HG02759 (cell line): ENCODE measurements around the gene ANKMY1.
A peak's percentile ranks its signal among the peaks of the same experiment; 100 is the strongest.

Experiments
- ATAC-seq: cut with Tn5 transposase; IDR thresholded peaks from one replicate; pipeline ENCODE4 v1.9.1; 2021; ENCODE audit warnings: mild to moderate bottlenecking, moderate library complexity; ENCODE audit not compliant: unreplicated experiment

Gene ANKMY1

DNA sequence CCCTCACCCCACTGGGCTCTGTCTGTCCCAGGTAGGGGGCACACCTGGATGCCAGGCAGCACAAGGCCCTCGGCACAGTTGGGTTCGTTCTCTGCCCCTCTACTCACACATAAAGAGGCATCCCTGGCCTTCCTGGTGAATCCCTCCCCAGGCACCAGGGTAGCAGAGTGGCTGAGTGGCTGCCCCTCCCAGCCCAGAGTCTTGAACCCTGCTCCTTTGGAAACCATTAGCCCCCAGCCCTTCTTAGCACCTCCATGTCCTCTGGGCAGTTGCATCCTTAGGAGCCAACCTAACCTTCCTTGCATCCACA lies 120.3 kb downstream of the ANKMY1 start:
- no peak for ATAC-seq

DNA sequence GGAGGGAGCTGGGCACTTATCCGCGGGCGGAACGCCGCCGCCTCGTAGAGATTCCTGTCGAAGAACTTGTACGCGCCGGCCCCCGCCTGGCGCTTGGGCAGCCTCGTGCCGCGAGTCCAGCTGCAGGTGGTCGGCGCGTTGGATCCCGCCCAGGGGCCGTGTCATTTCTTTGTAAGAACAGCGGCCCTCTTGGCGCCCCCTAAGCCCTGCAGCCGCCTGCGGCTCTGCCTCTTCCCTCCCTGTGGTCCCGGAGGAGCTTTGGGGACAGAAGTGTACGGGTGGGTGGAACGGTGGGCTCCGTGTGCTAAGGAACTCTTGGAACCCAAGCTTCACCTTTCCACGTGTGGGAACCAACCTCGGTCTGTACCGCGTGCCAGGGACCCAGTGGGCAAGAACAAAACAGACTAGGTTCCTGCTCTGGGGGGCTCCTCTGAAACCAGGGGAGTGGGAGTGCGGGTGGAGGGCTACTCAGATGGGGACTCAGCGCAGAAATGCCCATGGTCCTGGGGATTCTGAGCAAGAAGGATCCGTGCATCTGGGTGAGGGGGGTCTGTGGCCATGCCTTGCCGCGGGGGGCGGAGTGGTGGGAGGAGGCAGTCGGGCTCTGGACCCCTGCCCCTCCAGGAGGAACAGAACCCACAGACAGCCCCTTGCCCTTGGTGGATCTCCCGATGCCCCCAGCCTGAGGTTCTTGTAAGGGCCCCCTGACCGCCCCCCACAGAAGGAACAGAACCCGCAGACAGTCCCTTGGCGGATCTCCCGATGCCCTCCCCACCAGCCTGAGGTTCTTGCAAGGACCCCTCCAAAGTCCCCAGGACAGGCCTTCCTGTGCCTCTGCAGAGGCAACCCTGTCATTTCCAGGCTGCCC lies 120.9 kb downstream of the ANKMY1 start:
- ATAC-seq: no peak

DNA sequence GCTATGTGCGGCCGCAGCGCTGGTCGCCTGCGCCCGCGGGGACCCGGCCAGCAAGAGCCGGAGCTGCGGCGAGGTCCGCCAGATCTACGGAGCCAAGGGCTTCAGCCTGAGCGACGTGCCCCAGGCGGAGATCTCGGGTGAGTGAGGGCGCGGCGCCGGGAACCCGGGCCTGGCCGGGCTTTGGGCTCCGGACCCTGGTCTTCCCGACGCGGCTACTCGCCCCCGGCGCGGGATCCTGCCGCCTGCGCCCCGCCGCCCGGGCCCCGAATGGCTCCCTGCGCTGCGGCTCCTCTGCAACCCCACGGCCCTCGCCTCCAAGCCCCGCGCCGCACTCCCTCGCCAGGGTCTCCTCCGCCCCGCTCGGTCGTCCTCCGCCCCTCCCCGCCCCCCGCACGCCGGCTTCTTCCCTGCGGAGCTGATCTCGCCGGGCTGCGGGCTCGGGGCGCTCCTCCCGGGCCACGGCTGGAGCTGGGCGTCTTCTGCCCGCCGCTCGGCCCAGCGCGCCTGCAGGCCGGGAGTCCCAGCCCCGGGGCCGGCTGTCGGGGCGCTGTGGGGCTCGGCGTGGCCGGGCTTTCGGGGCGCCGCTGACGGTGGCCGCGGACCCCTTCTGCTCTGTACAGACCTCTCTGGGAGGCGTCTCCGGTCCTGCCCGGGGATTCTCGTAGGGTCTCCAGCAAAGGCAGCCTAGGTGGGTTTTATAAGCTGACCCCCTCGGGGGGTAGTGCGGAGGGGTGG lies 121.7 kb downstream of the ANKMY1 start:
- ATAC-seq: no peak

DNA sequence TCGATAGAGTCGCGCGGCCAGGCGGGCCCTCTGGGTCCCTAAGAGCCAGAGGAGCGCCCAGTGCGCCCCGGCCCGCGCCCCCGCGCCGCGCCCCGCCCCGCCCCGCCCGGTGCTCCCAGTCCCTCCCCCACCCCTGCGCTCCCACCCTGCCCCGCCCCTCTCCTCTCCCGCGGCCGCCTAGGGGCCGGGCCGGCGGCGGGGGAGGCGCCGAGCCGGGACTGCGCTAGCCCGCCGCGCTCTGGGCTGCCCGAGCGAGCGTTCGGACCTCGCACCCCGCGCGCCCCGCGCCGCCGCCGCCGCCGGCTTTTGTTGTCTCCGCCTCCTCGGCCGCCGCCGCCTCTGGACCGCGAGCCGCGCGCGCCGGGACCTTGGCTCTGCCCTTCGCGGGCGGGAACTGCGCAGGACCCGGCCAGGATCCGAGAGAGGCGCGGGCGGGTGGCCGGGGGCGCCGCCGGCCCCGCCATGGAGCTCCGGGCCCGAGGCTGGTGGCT lies 122.3 kb downstream of the ANKMY1 start, which contains the start of gene GPC1:
Gene GPC1 (plus strand): TSS at position 207 of the 491 bp plus-strand sequence. CDS start 256 bp downstream, at position 463.
- peak; percentile 62 for ATAC-seq

DNA sequence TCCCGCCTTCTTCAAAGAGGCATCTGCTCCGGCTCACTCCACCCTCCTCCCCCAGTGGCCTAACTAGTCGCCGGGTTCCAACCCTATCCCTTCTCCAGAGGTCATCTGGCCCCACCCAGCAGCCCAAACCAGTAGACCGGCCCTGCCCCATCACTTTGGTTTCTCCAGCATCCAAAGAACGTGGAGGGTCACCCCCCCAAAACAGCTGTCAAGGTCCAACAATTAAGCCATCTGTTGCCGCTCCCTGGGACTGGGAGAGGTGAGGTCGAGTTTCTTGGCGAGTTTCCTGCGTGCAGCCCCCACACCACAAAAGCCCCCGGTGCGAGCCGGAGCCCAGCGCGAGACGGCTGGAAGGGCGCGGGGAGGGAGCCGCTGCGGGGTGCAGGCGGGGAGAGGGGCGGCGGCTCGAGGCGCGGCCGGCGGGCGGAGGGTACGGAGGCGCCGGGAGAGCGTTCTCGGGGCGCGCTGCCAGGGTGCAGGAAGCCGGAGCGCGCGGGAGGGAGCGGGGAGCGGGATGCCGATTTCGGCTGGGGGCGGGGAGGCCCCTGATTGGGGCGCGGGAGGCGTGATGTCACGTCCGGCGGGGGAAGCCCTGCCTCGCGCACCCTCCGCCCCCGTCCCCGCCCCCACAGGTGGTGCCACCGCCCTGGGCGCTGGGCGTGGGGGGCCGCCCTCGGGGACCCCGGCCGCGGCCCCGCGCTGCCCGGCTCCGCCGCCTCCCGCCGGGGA lies 122.9 kb downstream of the ANKMY1 start:
- peak; percentile 65 for ATAC-seq

DNA sequence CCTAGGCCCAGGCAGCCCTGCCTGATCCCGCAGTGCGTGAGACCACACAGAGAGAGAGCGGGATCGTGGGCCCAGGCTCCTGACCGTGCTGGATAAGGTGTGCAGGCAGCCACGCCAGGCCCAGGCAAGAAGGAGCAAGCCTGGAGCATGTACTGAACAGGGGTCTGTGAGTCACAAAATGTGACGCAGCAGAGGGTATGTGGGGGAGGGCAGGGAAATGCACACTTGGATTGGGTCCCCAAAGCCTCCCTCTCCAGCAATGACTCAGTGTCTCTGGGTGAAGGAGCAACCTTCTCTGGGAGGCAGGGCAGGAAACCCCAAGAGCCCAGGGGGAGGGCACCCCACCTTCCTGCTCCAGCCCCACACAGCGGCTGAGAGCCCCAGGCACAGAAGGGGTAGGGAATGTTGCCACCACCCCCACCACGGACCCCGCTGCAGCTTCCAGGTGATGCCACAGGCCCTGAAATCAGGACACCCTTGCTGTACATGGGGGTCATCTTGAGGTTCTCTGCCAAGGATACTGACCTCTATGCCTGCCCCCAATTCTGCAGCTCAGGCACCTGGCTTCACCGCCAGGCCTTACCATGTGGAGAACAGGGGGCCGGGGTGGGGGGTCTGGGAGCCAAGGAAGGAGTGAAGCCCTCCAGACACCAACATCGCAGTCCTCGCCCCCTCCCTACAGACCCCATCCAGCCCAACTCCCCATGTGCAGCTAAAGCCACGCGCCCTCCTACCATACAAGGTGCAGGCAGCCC lies 123.6 kb downstream of the ANKMY1 start:
- no peak for ATAC-seq

DNA sequence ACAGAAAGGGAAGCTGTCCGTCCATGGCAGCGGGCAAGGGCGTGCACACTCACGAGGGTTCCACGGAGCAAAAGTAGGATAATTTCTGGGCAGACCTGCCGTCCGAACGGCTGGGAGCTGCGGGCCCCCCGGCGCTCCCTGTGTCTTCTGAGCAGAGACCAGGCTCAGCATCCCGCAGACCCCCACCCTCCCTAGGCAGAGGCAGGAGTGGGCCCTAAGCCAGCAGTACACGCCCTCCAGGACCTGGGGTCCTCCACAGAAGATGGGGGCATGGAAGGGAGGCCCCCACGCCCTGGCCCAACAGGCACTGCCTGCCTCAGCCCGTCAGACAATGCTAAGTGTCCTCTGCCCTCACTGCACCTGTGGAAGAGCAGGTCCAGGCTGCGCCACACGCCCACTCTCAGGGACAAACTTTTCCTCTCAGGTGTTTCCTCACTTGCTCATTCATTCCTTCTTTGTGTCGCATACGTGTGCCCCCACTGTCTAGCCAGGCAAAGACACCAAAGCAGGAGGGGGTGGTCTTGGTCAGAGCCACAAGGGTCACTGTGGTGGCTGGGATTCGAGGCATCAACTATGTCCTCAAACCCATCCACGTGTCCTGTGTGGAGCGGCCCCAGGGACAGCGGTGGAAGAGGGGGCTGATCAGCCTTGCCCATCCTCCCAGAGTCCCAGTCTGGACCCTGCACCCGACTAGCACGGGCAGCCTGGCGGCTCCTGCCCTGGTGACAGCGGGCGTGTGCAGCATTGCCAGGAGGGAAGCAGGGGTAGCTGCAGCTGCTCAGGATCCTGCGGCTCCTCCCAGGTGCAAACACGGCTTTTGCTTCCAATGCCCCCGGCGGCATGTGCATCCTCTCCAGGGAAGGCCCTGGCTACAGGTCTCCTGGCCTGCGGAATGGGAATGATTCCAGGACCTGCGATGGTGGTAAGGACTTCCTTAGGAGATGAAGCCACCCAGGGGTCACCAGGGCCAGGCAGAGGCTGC lies 124.7 kb downstream of the ANKMY1 start:
- ATAC-seq: no peak

DNA sequence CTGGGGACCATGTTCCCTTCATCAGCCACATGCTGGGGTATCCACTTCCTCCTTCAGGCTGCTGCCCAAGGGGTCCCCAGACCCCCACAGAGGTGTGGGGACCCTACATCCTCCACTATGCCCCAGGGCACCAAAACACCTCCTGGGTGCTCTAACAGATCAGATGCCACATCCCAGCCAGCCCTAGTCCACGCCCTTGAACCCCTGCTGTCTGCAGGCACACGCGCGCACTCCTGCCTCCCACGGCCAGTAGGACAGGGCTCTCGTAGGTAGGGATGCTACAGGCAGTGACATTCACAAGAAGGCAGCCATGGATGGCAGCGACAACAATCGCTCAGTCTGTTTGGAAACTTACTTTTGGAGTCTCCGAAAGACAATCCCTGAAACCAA lies 125.4 kb downstream of the ANKMY1 start:
- no peak for ATAC-seq

DNA sequence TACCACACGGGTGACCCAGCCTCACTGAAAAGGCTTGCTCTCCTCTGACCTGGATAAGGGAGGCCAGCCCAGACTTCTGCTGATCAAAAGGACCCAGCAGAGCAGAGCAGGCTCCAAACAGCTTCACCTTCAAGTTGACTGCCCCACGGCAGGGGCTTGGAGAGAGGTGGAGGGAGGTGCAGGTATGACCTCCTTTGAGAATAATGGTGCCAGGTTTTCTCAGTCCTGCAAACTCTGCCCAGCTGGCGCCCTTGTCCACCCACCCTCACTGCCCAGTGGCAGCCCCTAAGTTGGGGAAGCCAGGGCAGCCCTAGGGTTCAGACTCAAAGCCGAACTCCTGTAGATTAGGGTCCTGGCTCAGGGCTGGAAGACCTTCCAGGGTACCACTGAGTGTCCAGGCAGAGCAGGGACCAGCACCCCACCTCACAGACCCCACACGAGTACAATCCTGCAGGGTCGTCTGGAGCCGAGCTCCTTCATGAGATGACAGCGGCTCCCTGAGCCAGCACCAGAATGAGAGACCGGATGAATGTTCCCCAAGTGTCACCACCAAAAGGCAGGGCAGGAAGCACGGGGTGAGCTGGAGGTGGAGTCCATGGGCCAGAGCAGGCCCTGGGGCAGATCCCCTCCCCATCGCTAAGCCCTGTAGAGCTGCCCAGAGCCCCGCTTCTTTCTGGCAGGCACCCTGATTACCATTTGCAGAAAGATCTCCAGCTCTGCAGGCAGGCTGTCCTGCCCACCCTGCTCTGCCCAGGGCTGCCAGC lies 125.9 kb downstream of the ANKMY1 start:
- no peak for ATAC-seq

DNA sequence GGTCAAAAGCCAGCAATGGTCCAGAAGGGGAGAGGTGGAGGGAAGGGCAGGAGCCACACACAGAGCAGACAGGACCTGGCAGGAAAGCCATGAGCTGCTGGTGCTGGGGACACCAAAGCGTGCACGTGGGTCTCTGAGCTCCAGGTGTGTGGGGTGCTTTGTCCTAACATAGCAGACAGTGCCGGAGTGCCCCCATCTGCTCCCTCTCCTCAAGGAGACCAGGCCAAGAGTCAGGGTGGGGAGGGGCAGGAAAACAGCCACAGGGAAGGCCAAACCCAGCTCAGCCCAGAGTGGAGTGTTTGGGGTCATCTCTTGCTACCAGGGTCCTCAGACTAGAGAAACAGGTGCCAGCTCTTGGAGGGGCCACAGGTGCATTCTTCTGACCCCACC lies 126.5 kb downstream of the ANKMY1 start:
- no peak for ATAC-seq

DNA sequence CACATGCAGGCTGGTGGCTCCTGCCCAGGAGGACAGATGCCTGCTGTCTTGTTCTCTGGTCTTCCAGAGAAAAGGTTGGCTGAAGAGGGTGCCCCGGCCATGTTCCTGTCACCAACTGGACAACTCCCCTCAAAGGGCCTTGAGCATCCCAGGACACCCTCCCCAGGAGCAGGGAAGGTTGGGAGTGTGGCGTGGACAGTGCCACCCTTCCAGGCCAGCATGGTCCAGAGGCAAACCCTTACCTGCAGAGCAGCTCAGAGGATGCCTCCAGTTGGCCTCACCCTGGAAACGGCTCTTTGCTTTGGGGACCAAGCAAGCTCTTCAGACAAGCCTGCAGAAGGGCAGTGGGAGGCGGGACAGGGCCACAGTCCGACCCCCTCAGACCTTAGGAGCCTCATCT lies 127.2 kb downstream of the ANKMY1 start:
- no peak for ATAC-seq

DNA sequence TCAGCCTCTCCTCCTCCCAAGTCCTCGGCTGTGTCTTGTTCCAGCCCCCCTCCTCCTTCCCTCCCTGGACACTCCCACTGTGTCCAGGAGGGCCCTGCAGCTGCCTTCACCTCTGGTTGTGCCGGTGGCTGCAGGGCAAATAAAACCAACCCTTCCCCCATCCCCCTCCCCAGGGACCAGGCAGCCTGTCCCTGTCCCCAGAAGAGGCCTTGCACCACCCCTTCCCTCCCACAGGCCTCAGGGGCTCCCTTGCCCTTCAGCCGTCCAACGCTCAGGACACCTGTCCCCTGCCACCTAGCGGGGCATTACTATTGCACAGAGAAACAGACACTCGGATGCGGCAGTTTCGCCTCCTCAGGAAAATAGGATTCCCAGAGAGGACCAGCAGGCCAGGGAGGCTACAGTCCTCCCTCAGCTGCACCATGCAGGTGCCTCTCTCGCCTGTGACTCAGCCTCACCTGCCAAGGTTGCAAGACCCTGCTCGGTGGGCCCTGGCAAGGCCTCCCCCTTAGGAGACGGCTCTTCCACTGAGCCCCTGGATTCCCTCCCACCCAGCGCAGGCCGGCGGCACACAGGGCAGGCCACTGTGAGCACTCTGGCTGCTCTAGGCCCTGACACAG lies 127.8 kb downstream of the ANKMY1 start:
- no peak for ATAC-seq
